ENCODE measurements around the gene MRPS10.

GRCh38 chr6:42260396-42260888, 42.8 kb upstream of the MRPS10 start:
- TF ChIP-seq, protein P1, sequence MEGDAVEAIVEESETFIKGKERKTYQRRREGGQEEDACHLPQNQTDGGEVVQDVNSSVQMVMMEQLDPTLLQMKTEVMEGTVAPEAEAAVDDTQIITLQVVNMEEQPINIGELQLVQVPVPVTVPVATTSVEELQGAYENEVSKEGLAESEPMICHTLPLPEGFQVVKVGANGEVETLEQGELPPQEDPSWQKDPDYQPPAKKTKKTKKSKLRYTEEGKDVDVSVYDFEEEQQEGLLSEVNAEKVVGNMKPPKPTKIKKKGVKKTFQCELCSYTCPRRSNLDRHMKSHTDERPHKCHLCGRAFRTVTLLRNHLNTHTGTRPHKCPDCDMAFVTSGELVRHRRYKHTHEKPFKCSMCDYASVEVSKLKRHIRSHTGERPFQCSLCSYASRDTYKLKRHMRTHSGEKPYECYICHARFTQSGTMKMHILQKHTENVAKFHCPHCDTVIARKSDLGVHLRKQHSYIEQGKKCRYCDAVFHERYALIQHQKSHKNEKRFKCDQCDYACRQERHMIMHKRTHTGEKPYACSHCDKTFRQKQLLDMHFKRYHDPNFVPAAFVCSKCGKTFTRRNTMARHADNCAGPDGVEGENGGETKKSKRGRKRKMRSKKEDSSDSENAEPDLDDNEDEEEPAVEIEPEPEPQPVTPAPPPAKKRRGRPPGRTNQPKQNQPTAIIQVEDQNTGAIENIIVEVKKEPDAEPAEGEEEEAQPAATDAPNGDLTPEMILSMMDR (IDR thresholded peaks at IDR 0.05) = no peak
- TF ChIP-seq POLR2AphosphoS5 (IDR thresholded peaks at IDR 0.05) = no peak
- no peak for TF ChIP-seq POLR2A (IDR thresholded peaks at IDR 0.05; ENCODE audit: low read depth)

Data from esophagus muscularis mucosa (tissue), 3 donors.